HEK293 (cell line): Measurements from ENCODE around the gene GPHB5.

ENCODE experiments used
- CTCF ChIA-PET: fragments of 350-600 bp; formaldehyde crosslinking; extraction: SDS; loops from one replicate; lab custom pipeline; 2021; ENCODE audit warnings: antibody characterized with exemption; lab: Yijun Ruan, JAX
- POLR2A ChIA-PET: fragments of 300-600 bp; formaldehyde crosslinking; extraction: SDS; loops from one replicate; lab custom pipeline; 2020; ENCODE audit warnings: antibody characterized with exemption, inconsistent platforms; lab: Yijun Ruan, JAX
- H3K27ac ChIP-seq: fragments of 200-500 bp; sonication (Bioruptor generic); 2 replicates; pipeline ENCODE4 v1.5.1; 2014; ENCODE audit warnings: low read depth, low read length, control low read depth, inconsistent platforms; ENCODE audit errors: extremely low read depth
- H3K36me3 ChIP-seq, 2 experiments: fragments of 200-500 bp in 1 of 2; sonication (Bioruptor generic) in 1 of 2; 1 replicate in 1 of 2; 2 replicates in 1 of 2; pipeline ENCODE4 v1.5.1; 2014 to 2017; ENCODE audit warnings: inconsistent platforms in 2 of 2, low read length in 2 of 2; ENCODE audit not compliant: control insufficient read depth in 2 of 2, insufficient read depth in 1 of 2
- H3K4me1 ChIP-seq: fragments of 200-500 bp; sonication (Bioruptor generic); 2 replicates; pipeline ENCODE4 v1.5.1; 2014; ENCODE audit warnings: mild to moderate bottlenecking, low read length, inconsistent platforms; ENCODE audit not compliant: control insufficient read depth, insufficient read depth
- H3K4me3 ChIP-seq: 2 replicates; pipeline ENCODE4 v1.5.1; 2011; ENCODE audit warnings: low read depth, mild to moderate bottlenecking, control low read depth, low read length, moderate library complexity
- H3K9me3 ChIP-seq: fragments of 200-500 bp; sonication (Bioruptor generic); 2 replicates; pipeline ENCODE4 v1.5.1; 2014; ENCODE audit warnings: low read depth, low read length, inconsistent platforms; ENCODE audit not compliant: control insufficient read depth, insufficient read depth
- BCL11B ChIP-seq: fragments of 450-650 bp; formaldehyde crosslinking; IDR thresholded peaks from 2 replicates; pipeline ENCODE4 v1.5.1; 2016; ENCODE audit warnings: low read depth, missing biosample characterization, missing genetic modification characterization
- FEZF1 ChIP-seq: fragments of 450-650 bp; formaldehyde crosslinking; IDR thresholded peaks from 2 replicates; pipeline ENCODE4 v1.5.1; 2016; ENCODE audit warnings: missing biosample characterization, missing genetic modification characterization
- GFI1B ChIP-seq: fragments of 450-650 bp; formaldehyde crosslinking; IDR thresholded peaks from 2 replicates; pipeline ENCODE4 v1.5.1; 2016; ENCODE audit warnings: missing biosample characterization, missing genetic modification characterization
- OVOL3 ChIP-seq: fragments of 450-650 bp; formaldehyde crosslinking; IDR thresholded peaks from 2 replicates; pipeline ENCODE4 v1.5.1; 2016; ENCODE audit warnings: missing biosample characterization, missing genetic modification characterization
- PRDM6 ChIP-seq: fragments of 450-650 bp; formaldehyde crosslinking; IDR thresholded peaks from 2 replicates; pipeline ENCODE4 v1.5.1; 2017; ENCODE audit warnings: missing biosample characterization, missing genetic modification characterization
- TCF7L2 ChIP-seq: IDR thresholded peaks from 2 replicates; pipeline ENCODE4 v1.6.1; 2011; ENCODE audit warnings: low read depth, mild to moderate bottlenecking, inconsistent platforms, low read length, moderate library complexity, borderline replicate concordance
- ZBTB17 ChIP-seq: fragments of 450-650 bp; formaldehyde crosslinking; IDR thresholded peaks from 2 replicates; pipeline ENCODE4 v1.5.1; 2016; ENCODE audit warnings: missing biosample characterization, missing genetic modification characterization
- ZNF140 ChIP-seq: fragments of 450-650 bp; formaldehyde crosslinking; IDR thresholded peaks from 2 replicates; pipeline ENCODE4 v1.5.1; 2016; ENCODE audit warnings: missing biosample characterization, missing genetic modification characterization
- ZNF174 ChIP-seq: fragments of 450-650 bp; formaldehyde crosslinking; IDR thresholded peaks from 2 replicates; pipeline ENCODE4 v1.5.0; 2017; ENCODE audit warnings: missing biosample characterization, mild to moderate bottlenecking, missing genetic modification characterization
- ZNF221 ChIP-seq: fragments of 450-650 bp; formaldehyde crosslinking; IDR thresholded peaks from 2 replicates; pipeline ENCODE4 v1.5.1; 2017; ENCODE audit warnings: missing biosample characterization, missing genetic modification characterization, borderline replicate concordance
- ZNF324 ChIP-seq: fragments of 450-650 bp; formaldehyde crosslinking; IDR thresholded peaks from 2 replicates; pipeline ENCODE4 v1.5.1; 2016; ENCODE audit warnings: missing biosample characterization, missing genetic modification characterization
- ZNF623 ChIP-seq: fragments of 450-650 bp; formaldehyde crosslinking; IDR thresholded peaks from 2 replicates; pipeline ENCODE4 v1.5.1; 2016; ENCODE audit warnings: missing biosample characterization, missing genetic modification characterization
- ZNF639 ChIP-seq: fragments of 450-650 bp; formaldehyde crosslinking; IDR thresholded peaks from 2 replicates; pipeline ENCODE4 v1.5.1; 2016; ENCODE audit warnings: missing biosample characterization, missing genetic modification characterization
- ZNF701 ChIP-seq: fragments of 450-650 bp; formaldehyde crosslinking; IDR thresholded peaks from 2 replicates; pipeline ENCODE4 v1.5.1; 2016; ENCODE audit warnings: missing biosample characterization, missing genetic modification characterization
- TF ChIP-seq, protein P1 (sequence below): fragments of 450-650 bp; formaldehyde crosslinking; IDR thresholded peaks from 2 replicates; pipeline ENCODE4 v1.5.1; 2017; ENCODE audit warnings: missing biosample characterization, mild to moderate bottlenecking, missing genetic modification characterization, moderate library complexity
- TF ChIP-seq, protein P2 (sequence below): IDR thresholded peaks from 2 replicates; pipeline ENCODE4 v1.6.1; 2011; ENCODE audit warnings: mild to moderate bottlenecking, low read depth, low read length, borderline replicate concordance
- TF ChIP-seq, protein P3 (sequence below): fragments of 450-650 bp; formaldehyde crosslinking; IDR thresholded peaks from 2 replicates; pipeline ENCODE4 v1.5.1; 2016; ENCODE audit warnings: missing biosample characterization, missing genetic modification characterization
- TF ChIP-seq, protein P4 (sequence below): fragments of 450-650 bp; IDR thresholded peaks from 2 replicates; pipeline ENCODE4 v1.5.1; 2018; ENCODE audit warnings: missing biosample characterization, missing genetic modification characterization
- TF ChIP-seq, protein P5 (sequence below): fragments of 450-650 bp; formaldehyde crosslinking; IDR thresholded peaks from 2 replicates; pipeline ENCODE4 v1.5.1; 2016; ENCODE audit warnings: missing biosample characterization, missing genetic modification characterization

Gene GPHB5

DNA sequence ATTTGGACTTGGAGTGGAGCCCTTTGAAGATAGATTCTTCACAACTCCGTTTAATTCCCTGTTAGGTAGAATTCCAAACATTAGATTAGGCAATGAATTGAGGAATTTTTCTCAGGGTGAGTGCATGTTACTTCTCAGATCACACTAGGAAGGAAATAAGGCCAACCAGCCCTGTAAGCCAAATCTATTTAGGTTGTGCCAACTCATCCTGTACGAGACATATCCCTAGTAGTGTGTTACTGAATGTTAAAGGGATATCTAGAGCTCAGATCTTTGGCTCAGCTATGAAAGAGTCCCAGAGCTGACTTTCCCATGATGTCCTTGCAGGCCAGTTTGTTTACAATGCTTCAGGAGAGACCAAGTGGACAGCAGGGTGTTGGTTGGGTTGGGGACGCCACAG is 45.6 kb downstream of the GPHB5 start:
- H3K36me3 ChIP-seq, result no peaks in the 10 kb centered on the region
- TF ChIP-seq ZNF639 (tag by site-specific recombination), result no peak
- no peak for TF ChIP-seq ZNF701 (tag by site-specific recombination)
- no peak for TF ChIP-seq OVOL3
- TF ChIP-seq ZNF324, result no peak
- no peak for TF ChIP-seq ZNF174 (tag by site-specific recombination)
- no peak for TF ChIP-seq ZBTB17 (tag by site-specific recombination)
- TF ChIP-seq PRDM6 (tag by site-specific recombination), result no peak
- no peak for TF ChIP-seq ZNF623 (tag by site-specific recombination)
- TF ChIP-seq, all 188 proteins: peak for 0
- Histone ChIP-seq H3K4me1 (no peaks in the 10 kb centered on the region), H3K27ac (no peak overlapping the region), H3K4me3 (no peak overlapping the region), H3K9me3 (no peaks in the 10 kb centered on the region)
- CTCF ChIA-PET, result interaction anchor here (0.5 to 0.8 kb wide), 2 partner anchors 163 to 1345 kb away, joined by 3 read pairs; no protein-coding TSS in a partner anchor
- POLR2A ChIA-PET, result no interaction called here

- CTCF ChIA-PET, result no interaction called here
- no peaks in the 10 kb centered on the region for H3K4me1 ChIP-seq
- H3K9me3 ChIP-seq, result no peaks in the 10 kb centered on the region
- POLR2A ChIA-PET, result no interaction called here
- no peak overlapping the region for H3K27ac ChIP-seq
- no peak overlapping the region for H3K4me3 ChIP-seq
- H3K36me3 ChIP-seq, result no peaks in the 10 kb centered on the region
- TF ChIP-seq ZNF140 (no peak), ZNF221 (tag by site-specific recombination) (no peak), BCL11B (tag by site-specific recombination) (no peak), GFI1B (tag by site-specific recombination) (no peak), FEZF1 (tag by site-specific recombination) (no peak), TCF7L2 (no peak), ZNF174 (tag by site-specific recombination) (no peak)
- TF ChIP-seq, protein P1, sequence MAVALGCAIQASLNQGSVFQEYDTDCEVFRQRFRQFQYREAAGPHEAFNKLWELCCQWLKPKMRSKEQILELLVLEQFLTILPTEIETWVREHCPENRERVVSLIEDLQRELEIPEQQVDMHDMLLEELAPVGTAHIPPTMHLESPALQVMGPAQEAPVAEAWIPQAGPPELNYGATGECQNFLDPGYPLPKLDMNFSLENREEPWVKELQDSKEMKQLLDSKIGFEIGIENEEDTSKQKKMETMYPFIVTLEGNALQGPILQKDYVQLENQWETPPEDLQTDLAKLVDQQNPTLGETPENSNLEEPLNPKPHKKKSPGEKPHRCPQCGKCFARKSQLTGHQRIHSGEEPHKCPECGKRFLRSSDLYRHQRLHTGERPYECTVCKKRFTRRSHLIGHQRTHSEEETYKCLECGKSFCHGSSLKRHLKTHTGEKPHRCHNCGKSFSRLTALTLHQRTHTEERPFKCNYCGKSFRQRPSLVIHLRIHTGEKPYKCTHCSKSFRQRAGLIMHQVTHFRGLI (tag by site-specific recombination), result no peak
- TF ChIP-seq, protein P2, sequence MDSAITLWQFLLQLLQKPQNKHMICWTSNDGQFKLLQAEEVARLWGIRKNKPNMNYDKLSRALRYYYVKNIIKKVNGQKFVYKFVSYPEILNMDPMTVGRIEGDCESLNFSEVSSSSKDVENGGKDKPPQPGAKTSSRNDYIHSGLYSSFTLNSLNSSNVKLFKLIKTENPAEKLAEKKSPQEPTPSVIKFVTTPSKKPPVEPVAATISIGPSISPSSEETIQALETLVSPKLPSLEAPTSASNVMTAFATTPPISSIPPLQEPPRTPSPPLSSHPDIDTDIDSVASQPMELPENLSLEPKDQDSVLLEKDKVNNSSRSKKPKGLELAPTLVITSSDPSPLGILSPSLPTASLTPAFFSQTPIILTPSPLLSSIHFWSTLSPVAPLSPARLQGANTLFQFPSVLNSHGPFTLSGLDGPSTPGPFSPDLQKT, result no peak
- TF ChIP-seq, protein P3, sequence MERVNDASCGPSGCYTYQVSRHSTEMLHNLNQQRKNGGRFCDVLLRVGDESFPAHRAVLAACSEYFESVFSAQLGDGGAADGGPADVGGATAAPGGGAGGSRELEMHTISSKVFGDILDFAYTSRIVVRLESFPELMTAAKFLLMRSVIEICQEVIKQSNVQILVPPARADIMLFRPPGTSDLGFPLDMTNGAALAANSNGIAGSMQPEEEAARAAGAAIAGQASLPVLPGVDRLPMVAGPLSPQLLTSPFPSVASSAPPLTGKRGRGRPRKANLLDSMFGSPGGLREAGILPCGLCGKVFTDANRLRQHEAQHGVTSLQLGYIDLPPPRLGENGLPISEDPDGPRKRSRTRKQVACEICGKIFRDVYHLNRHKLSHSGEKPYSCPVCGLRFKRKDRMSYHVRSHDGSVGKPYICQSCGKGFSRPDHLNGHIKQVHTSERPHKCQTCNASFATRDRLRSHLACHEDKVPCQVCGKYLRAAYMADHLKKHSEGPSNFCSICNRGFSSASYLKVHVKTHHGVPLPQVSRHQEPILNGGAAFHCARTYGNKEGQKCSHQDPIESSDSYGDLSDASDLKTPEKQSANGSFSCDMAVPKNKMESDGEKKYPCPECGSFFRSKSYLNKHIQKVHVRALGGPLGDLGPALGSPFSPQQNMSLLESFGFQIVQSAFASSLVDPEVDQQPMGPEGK (tag by site-specific recombination), result no peak
- TF ChIP-seq, protein P4, sequence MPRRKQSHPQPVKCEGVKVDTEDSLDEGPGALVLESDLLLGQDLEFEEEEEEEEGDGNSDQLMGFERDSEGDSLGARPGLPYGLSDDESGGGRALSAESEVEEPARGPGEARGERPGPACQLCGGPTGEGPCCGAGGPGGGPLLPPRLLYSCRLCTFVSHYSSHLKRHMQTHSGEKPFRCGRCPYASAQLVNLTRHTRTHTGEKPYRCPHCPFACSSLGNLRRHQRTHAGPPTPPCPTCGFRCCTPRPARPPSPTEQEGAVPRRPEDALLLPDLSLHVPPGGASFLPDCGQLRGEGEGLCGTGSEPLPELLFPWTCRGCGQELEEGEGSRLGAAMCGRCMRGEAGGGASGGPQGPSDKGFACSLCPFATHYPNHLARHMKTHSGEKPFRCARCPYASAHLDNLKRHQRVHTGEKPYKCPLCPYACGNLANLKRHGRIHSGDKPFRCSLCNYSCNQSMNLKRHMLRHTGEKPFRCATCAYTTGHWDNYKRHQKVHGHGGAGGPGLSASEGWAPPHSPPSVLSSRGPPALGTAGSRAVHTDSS (tag by site-specific recombination), result no peak
- TF ChIP-seq, protein P5, sequence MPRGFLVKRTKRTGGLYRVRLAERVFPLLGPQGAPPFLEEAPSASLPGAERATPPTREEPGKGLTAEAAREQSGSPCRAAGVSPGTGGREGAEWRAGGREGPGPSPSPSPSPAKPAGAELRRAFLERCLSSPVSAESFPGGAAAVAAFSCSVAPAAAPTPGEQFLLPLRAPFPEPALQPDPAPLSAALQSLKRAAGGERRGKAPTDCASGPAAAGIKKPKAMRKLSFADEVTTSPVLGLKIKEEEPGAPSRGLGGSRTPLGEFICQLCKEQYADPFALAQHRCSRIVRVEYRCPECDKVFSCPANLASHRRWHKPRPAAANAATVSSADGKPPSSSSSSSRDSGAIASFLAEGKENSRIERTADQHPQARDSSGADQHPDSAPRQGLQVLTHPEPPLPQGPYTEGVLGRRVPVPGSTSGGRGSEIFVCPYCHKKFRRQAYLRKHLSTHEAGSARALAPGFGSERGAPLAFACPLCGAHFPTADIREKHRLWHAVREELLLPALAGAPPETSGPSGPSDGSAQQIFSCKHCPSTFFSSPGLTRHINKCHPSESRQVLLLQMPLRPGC (tag by site-specific recombination), result no peak
Observed at GRCh38 chr14:63269561-63270225, 49.0 kb downstream of the GPHB5 start.
